ENCODE data around the gene KDM4B. TPM values are rescaled to one million over a fixed set of nuclear protein-coding genes. Genes with fewer than 3 reads are reported as not detected.

The KDM4B gene
- total RNA-seq, 1 experiment from 2014 or later = 35.9 TPM

DNA sequence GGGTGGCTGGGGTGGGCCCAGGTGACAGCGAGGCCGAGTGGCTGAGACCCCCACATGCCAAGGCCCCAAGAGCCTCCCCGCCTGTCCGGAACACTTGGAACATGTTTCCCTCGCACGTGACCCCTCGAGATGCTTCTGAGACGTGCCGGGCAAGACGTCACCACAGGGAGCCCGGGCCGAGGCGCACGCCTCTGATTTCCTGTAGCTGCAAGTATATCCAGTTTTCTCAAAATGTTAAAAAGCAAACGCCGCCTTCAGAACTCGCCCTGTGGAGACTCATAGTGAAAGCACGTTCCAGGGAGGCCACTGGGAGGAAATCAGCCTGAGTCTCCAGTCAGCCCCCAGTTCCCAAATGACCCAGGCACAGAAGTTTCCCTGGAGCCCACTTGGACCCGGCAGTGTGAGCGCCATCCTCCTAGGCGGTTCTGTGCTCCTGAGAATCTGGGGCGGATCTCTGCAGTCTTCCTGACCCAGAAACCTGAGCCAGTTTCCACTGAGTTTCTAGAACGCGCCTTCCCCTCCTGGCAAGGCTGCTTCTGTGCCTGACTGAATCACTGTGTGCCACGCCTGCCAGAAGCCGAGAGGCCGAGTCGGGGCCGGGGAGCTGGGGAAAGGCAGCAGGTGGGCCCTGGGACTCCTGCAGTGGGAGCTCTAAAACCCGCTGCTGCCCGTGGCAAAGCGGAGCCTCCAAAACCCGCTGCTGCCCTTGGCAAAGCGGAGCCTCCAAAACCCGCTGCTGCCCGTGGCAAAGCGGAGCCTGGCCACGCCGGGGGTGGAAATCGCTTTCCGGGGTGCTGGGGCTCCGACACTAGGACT is 179.3 kb downstream of the KDM4B start (continued):
- no peak for TF ChIP-seq ELF1 (IDR thresholded peaks at IDR 0.05; ENCODE audit: borderline replicate concordance, low read depth)
- TF ChIP-seq EGR1 (IDR thresholded peaks at IDR 0.05; ENCODE audit: low read depth) = no peak
- TF ChIP-seq CBX3 (IDR thresholded peaks at IDR 0.05; ENCODE audit: low read depth) = no peak
- no peak for TF ChIP-seq POLR2A (IDR thresholded peaks at IDR 0.05; ENCODE audit: borderline replicate concordance, extremely low read depth, insufficient read depth, insufficient read length)
- TF ChIP-seq, protein P1, sequence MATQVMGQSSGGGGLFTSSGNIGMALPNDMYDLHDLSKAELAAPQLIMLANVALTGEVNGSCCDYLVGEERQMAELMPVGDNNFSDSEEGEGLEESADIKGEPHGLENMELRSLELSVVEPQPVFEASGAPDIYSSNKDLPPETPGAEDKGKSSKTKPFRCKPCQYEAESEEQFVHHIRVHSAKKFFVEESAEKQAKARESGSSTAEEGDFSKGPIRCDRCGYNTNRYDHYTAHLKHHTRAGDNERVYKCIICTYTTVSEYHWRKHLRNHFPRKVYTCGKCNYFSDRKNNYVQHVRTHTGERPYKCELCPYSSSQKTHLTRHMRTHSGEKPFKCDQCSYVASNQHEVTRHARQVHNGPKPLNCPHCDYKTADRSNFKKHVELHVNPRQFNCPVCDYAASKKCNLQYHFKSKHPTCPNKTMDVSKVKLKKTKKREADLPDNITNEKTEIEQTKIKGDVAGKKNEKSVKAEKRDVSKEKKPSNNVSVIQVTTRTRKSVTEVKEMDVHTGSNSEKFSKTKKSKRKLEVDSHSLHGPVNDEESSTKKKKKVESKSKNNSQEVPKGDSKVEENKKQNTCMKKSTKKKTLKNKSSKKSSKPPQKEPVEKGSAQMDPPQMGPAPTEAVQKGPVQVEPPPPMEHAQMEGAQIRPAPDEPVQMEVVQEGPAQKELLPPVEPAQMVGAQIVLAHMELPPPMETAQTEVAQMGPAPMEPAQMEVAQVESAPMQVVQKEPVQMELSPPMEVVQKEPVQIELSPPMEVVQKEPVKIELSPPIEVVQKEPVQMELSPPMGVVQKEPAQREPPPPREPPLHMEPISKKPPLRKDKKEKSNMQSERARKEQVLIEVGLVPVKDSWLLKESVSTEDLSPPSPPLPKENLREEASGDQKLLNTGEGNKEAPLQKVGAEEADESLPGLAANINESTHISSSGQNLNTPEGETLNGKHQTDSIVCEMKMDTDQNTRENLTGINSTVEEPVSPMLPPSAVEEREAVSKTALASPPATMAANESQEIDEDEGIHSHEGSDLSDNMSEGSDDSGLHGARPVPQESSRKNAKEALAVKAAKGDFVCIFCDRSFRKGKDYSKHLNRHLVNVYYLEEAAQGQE (IDR thresholded peaks at IDR 0.05; ENCODE audit: low read depth) = no peak
- TF ChIP-seq JUND (IDR thresholded peaks at IDR 0.05) = no peak

DNA sequence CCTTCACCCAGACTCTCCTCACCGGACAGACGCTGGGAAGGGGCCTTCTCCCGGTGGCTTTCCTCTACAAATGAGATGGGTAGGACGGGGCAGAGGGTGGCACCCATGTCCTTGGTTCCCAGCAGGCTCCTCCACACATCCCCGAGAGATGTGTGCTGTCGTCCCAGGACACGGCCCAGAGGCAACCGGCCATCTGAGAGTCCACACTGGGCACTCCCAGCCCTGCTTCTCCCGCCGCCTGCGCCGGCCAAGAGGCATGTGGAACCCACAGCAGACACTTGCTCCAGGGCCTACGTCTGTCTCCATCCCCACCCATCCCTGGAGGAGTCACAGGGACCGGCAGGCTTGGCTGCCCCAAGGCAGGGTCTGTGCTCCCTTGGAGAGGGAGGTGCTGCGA is 179.9 kb downstream of the KDM4B start:
- H3K4me1 ChIP-seq (ENCODE audit: control insufficient read depth in 1 of 2, insufficient read depth in 2 of 2, low read length in 2 of 2) = no peaks in the 10 kb centered on the region
- DNase-seq (ENCODE audit: low read depth, low spot score) = no peak
- POLR2A ChIA-PET = no interaction called here
- no peak for ATAC-seq
- H2AFZ ChIP-seq (ENCODE audit: low read depth, low read length, poor library complexity, severe bottlenecking) = no peak overlapping the region
- no peaks in the 10 kb centered on the region for H3K9me2 ChIP-seq (ENCODE audit: insufficient read depth)
- BruUV-seq (replicated peaks) = no TSS peak
- H4K20me1 ChIP-seq (ENCODE audit: insufficient read depth) = no peaks in the 10 kb centered on the region
- H3K9me3 ChIP-seq (ENCODE audit: control insufficient read depth in 1 of 2, insufficient read depth in 1 of 2, low read depth in 1 of 2, low read length in 2 of 2) = no peaks in the 10 kb centered on the region
- no peak overlapping the region for H3K4me2 ChIP-seq (ENCODE audit: low read length)
- no peaks in the 10 kb centered on the region for H3K27me3 ChIP-seq (ENCODE audit: insufficient read depth, low read length)
- TF ChIP-seq SRF (IDR thresholded peaks at IDR 0.05; ENCODE audit: low read depth) = no peak
- RAD21 ChIA-PET (ENCODE audit: low non-redundant PET in 1 of 2, low total read pairs in 2 of 2, uncharacterized antibody in 2 of 2, unreplicated experiment in 2 of 2) = no interaction called here
- H3K9ac ChIP-seq (ENCODE audit: low read length) = no peak overlapping the region
- no peaks in the 10 kb centered on the region; a peak in 1 of 4 replicates for H3K36me3 ChIP-seq (ENCODE audit: control insufficient read depth in 1 of 2, insufficient read depth in 2 of 2, low read length in 2 of 2)
- no peak overlapping the region for H3K27ac ChIP-seq (ENCODE audit: low read depth, low read length)
- no peak overlapping the region for H3K4me3 ChIP-seq (replicated peaks in 1 of 2; ENCODE audit: low read depth in 1 of 2, low read length in 2 of 2)
- CTCF ChIA-PET = no interaction called here
- intact Hi-C loops (cut with micrococcal nuclease) = no loop called here
- no peaks in the 10 kb centered on the region for H3K79me2 ChIP-seq (ENCODE audit: insufficient read depth, low read length)

Measured in HCT116 (cell line).